GM23248 (cell line): ENCODE measurements around the gene STRADA.

Source experiments
- EZH2 ChIP-seq: fragments of 200-600 bp; sonication (generic); IDR thresholded peaks from 2 replicates; pipeline ENCODE4 v1.6.1; 2018; ENCODE audit warnings: antibody characterized with exemption, mild to moderate bottlenecking; ENCODE audit not compliant: insufficient read depth, poor library complexity, severe bottlenecking
- EZH2phosphoT487 ChIP-seq: fragments of 200-600 bp; sonication (generic); IDR thresholded peaks from 2 replicates; pipeline ENCODE4 v1.6.1; 2018; ENCODE audit warnings: antibody characterized with exemption, moderate library complexity, mild to moderate bottlenecking, low read depth; ENCODE audit not compliant: insufficient read depth

DNA sequence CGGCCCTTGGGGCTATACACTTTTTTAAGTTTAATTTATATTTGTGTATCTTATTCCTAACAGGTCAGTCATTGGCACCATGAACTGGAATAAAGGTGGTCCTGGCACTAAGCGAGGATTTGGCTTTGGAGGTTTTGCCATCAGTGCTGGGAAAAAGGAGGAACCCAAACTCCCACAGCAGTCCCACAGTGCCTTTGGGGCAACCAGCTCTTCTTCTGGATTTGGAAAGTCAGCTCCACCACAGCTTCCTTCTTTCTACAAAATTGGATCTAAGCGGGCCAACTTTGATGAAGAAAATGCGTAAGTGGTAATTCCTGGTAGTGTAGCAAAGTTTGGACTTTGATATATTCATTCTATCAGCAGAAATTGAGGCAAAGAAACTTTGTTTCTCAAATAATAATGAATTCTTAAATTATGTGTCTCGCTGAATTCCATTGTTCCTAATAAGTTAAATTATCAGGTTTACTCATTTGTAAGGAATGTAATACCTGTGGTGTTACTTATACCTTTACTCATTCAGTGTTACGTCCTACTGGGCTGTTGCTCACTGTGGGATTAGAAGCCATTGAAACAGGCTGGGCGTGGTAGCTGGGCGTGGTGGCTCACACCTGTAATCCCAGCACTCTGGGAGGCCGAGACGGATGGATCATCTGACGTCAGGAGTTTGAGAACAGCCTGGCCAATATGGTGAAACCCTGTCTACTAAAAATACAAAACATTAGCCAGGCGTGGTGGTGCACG lies 45.5 kb upstream of the STRADA start:
- TF ChIP-seq EZH2 (no peak), EZH2phosphoT487 (no peak)
